Left lung (tissue), 10 donors: Measurements from ENCODE around the gene CHCHD3. TPM values are rescaled to one million over a fixed set of nuclear protein-coding genes. Genes with fewer than 3 reads are reported as not detected.
A peak's percentile ranks its signal among the peaks of the same experiment; 100 is the strongest.
"Not testable (repeated sequence)": the region's sequence is repeated elsewhere in the genome, so short reads cannot be mapped to it uniquely, and the experiment has no call there.

Experiments used
- ATAC-seq: fragments of 200-7000 bp; cut with Tn5 transposase; one replicate; pipeline ENCODE4 v1.9.1; 2020; ENCODE audit warnings: moderate library complexity
- DNase-seq, 4 donors: peaks; one replicate each; pipeline ENCODE4 v3.0.0-alpha.2; 2013 to 2020
- H3K27ac ChIP-seq, 2 donors: fragments of 200-600 bp; sonication (generic) in 1 of 2; one replicate each; pipeline versions ENCODE4 v1.5.0 to v1.8.0; 2020 to 2021
- H3K27me3 ChIP-seq, 2 donors: fragments of 200-600 bp; sonication (generic) in 1 of 2; one replicate each; pipeline versions ENCODE4 v1.5.0 to v1.8.0; 2020 to 2021
- H3K36me3 ChIP-seq, 2 donors: fragments of 200-600 bp; sonication (generic) in 1 of 2; one replicate each; pipeline versions ENCODE4 v1.5.0 to v1.8.0; 2020 to 2021
- H3K4me1 ChIP-seq, 2 donors: fragments of 200-600 bp; one replicate each; pipeline ENCODE4 v1.8.0; 2021
- H3K4me3 ChIP-seq, 2 donors: fragments of 200-600 bp; sonication (generic) in 1 of 2; one replicate each; pipeline versions ENCODE4 v1.5.0 to v1.8.0; 2020 to 2021; ENCODE audit warnings: mild to moderate bottlenecking in 1 of 2
- H3K9me3 ChIP-seq, 2 donors: fragments of 200-600 bp; sonication (generic) in 1 of 2; one replicate each; pipeline versions ENCODE4 v1.5.0 to v1.8.0; 2020 to 2021
- intact Hi-C, 2 donors: fragments of 100-400 bp; cut with DNase I; formaldehyde crosslinking; loops; one replicate each; pipeline versions ENCODE4 v1.11.2 to v1.14.2; 2022
- polyA plus RNA-seq, 6 donors: library from polyadenylated mRNA; unstranded; fragments of 120-200 nt; gene quantifications; one replicate each; pipeline ENCODE4 v1.2.1, GENCODE V29; 2013; ENCODE audit not compliant: insufficient read length in 6 of 6
- total RNA-seq, 2 donors: library from RNA; stranded (reverse); fragmentation: NEBNext Ultra II Directional; extraction: Animal tissue kit (Norgen Biotek cat#: 25700); gene quantifications; one replicate each; pipeline ENCODE4 v1.2.1, GENCODE V29; 2021
- TF ChIP-seq, protein P1 (sequence below), 2 donors: fragments of 200-600 bp; sonication (generic) in 1 of 2; IDR thresholded peaks; one replicate each; pipeline versions ENCODE4 v1.5.0 to v1.8.0; 2021; ENCODE audit warnings: antibody characterized with exemption in 2 of 2
- donor health status: DM: no; HTN: yes; CAD: no.
- donor health status: DM: no; HTN: no; CAD: no.

The CHCHD3 gene
- total and polyA plus RNA-seq, 8 donors, result 45.4 to 58.9 (median 54.5) TPM

DNA sequence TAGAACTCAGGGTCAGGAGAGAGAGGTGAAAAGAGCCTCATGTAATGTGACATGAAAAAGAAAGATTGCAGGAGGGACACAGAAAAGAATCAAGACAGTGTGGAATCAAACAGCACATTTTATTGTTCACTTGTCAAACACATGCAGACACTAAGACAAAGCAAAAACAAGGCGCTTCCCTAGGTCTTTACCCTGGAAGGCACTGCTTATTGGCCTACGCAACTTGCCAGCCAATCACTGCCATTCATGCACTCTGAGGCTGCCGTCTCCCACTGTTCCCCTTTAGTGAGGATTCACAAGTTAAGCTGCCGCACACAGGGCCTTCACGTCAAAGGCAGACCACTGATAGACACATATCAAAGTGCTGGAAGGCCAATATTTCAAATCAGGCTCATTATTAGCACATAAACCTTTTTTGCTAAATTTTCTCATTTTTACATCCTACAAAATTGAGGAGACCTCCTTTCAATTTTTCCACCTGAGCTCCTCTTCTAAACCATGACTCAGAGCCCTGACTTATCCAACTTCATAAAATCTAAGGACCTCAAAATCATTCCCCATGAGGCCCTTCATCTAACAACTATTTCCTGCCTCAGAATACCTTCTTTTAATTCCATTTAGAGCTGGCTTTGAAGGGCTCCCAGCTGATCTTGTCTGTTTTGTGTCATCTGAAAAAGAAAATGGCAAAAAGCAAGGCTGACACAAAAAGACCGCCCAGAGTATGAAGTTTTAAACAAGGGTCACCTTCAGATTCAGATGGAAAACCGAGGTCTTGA, 149.4 kb downstream of the CHCHD3 start:
- intact Hi-C loops, result no loop called here
- no peaks in the 10 kb centered on the region for H3K4me1 ChIP-seq
- peaks cover 0 to 4% of the 10 kb centered on the region in 2 donors for H3K9me3 ChIP-seq
- H3K27ac ChIP-seq, result no peak overlapping the region
- H3K36me3 ChIP-seq, result no peaks in the 10 kb centered on the region
- no peak overlapping the region for H3K4me3 ChIP-seq
- ATAC-seq (no peak), DNase-seq (no peak)
- H3K27me3 ChIP-seq, result no peaks in the 10 kb centered on the region
- TF ChIP-seq, protein P1, sequence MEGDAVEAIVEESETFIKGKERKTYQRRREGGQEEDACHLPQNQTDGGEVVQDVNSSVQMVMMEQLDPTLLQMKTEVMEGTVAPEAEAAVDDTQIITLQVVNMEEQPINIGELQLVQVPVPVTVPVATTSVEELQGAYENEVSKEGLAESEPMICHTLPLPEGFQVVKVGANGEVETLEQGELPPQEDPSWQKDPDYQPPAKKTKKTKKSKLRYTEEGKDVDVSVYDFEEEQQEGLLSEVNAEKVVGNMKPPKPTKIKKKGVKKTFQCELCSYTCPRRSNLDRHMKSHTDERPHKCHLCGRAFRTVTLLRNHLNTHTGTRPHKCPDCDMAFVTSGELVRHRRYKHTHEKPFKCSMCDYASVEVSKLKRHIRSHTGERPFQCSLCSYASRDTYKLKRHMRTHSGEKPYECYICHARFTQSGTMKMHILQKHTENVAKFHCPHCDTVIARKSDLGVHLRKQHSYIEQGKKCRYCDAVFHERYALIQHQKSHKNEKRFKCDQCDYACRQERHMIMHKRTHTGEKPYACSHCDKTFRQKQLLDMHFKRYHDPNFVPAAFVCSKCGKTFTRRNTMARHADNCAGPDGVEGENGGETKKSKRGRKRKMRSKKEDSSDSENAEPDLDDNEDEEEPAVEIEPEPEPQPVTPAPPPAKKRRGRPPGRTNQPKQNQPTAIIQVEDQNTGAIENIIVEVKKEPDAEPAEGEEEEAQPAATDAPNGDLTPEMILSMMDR (IDR thresholded peaks at IDR 0.05), result no peak

DNA sequence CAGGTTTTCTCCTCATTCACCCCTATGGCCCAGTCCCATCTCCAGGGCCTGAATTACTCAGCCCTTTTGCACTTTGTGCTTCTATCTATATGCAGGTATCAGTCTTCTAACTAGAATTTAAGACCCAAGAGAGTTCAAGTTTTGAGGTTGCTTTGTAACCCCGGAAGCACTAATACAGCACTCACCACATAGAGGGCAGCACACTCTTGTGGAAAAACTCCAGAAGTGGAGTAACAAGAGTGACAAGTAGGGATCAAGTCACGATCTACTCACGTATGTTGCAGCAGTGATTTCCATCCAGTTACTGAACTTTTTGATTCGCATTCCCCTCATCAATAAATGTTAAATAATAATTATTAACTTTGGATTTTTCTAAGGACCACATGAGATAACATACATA, 151.0 kb downstream of the CHCHD3 start:
- ATAC-seq (peak; percentile 82), DNase-seq (peak in 1 of 4 donors; percentile 10)
- Histone ChIP-seq H3K36me3 (no peaks in the 10 kb centered on the region), H3K27ac (no peak overlapping the region), H3K4me1 (no peaks in the 10 kb centered on the region), H3K9me3 (peaks cover 0 to 4% of the 10 kb centered on the region in 2 donors), H3K4me3 (no peak overlapping the region), H3K27me3 (no peaks in the 10 kb centered on the region)
- intact Hi-C loops, result no loop called here
- TF ChIP-seq, protein P1 (IDR thresholded peaks at IDR 0.05), result no peak

DNA sequence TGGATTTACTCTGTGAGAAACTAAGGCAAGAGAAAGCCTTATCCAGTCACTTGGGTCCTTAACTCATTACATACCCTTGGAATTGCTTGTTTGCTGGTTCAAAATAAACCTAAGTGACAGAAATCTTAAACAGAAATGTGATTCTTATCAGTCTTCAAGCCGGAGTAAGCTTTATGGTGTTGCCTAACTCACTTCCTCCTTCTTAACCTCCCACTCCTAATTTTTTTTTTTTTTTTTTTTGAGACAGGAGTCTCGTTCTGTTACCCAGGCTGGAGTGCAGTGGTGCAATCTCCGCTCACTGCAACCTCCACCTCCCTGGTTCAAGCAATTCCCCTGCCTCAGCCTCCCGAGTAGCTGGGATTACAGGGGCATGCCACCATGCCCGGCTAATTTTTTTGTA, 151.9 kb downstream of the CHCHD3 start:
- H3K27me3 ChIP-seq, H3K36me3 ChIP-seq, DNase-seq, H3K4me3 ChIP-seq, H3K9me3 ChIP-seq, H3K4me1 ChIP-seq, H3K27ac ChIP-seq, intact Hi-C loops: not testable (repeated sequence)
- peak; percentile 55 for ATAC-seq

DNA sequence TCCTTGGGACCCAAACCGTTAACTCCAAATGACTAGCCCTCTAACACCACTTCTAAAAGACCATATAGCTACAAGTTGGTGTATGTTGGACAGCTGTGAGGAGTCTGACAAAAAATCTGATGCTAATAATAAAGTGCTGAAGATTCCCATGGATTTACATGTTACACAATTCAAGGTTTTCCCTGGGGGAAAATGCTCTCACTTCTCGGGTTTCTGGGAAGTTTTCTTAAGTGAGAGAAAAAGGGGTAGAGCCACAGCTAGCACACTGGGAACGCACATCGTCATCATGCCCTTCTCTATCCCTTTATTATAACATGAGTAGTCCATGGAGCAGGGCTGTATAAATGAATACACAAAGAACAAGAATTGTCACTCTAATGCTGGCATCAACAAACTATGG, 162.1 kb downstream of the CHCHD3 start:
- DNase-seq, result no peak
- no peaks in the 10 kb centered on the region for H3K27me3 ChIP-seq
- H3K36me3 ChIP-seq, result no peaks in the 10 kb centered on the region
- ATAC-seq, result no peak
- no peak overlapping the region for H3K27ac ChIP-seq
- TF ChIP-seq, protein P1 (IDR thresholded peaks at IDR 0.05), result no peak
- no peak overlapping the region for H3K4me3 ChIP-seq
- no peaks in the 10 kb centered on the region for H3K4me1 ChIP-seq
- intact Hi-C loops, result no loop called here
- H3K9me3 ChIP-seq, result no peaks in the 10 kb centered on the region

DNA sequence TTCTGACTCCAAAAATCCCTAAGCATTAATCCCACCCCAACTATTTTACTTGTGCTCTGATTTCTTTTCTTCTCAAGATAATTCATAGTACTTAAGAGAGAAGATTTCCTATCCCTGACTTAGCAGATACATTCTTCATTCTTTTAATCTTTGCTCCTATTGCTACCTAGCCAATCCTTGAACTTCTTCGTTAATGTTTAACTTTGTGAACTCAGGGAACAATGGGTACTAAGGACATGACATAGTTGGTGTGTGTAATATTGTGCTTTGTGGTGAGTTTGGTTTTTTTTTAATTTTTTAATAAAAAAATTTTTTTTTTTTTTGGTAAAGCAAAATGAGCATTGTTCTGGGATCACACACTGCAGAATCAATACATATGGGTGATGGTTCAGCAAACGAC, 166.2 kb downstream of the CHCHD3 start:
- ATAC-seq (no peak), DNase-seq (no peak)
- Histone ChIP-seq H3K9me3 (no peaks in the 10 kb centered on the region), H3K4me1 (no peaks in the 10 kb centered on the region), H3K27ac (no peak overlapping the region), H3K27me3 (no peaks in the 10 kb centered on the region), H3K36me3 (no peaks in the 10 kb centered on the region), H3K4me3 (no peak overlapping the region)
- TF ChIP-seq, protein P1 (IDR thresholded peaks at IDR 0.05), result no peak
- intact Hi-C loops, result no loop called here

DNA sequence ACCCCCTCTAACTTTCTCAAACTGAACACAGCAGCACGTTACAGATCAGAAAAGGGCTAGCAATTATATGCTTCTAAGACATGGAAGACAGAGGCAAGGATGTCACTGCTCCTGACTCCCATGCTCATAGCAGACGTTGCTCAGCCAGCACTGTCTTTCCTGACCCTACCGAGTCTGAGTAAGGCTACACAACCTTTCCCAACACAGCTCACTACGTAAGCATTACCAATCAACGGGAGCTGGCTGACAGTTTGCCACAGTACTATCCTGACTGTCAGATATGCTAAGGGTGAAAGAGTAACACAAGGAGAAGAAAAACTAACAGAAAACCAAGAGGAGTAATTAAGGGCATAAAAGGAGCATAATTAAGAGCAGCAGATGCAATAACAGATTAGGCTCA, 171.2 kb downstream of the CHCHD3 start:
- DNase-seq (no peak), ATAC-seq (no peak)
- no peaks in the 10 kb centered on the region for H3K27me3 ChIP-seq
- H3K9me3 ChIP-seq, result no peaks in the 10 kb centered on the region
- no peak overlapping the region for H3K27ac ChIP-seq
- intact Hi-C loops, result no loop called here
- no peaks in the 10 kb centered on the region for H3K36me3 ChIP-seq
- H3K4me1 ChIP-seq, result no peaks in the 10 kb centered on the region
- TF ChIP-seq, protein P1 (IDR thresholded peaks at IDR 0.05), result no peak
- no peak overlapping the region for H3K4me3 ChIP-seq
